Measurements from ENCODE around the gene RABGAP1L. TPM values are rescaled to one million over a fixed set of nuclear protein-coding genes. Genes with fewer than 3 reads are reported as not detected.
A peak's percentile ranks its signal among the peaks of the same experiment; 100 is the strongest.

Gene RABGAP1L
- total RNA-seq, 1 experiment from 2014 or later: 57.4 TPM

DNA sequence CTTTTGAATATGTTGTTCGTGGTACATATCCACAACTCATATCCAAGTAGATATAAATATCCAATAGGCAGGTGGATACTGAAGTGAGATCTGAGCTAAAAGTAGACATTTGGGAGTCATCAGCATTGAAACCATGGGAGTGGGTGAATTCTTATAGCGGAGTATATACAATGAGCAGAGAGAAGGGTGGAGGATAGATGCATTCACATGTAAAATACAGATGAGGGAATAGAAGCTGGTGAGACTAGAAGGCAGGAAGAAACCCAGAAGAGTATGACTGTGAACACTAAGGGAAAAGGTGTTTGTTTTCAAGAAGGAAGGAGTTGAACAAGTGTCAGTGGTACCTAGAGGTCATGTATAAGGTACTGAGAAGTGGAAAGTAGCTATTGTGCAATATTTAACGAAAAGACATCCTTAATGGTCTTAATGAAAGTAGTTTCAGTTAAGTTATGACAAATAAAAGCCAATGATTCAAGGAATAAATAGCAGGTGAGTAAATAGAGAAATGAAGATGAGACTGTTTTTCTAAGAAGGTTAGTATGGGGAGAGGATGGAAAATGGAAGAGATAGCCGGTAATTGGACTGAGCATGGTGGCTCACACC, 658.8 kb downstream of the RABGAP1L start:
- POLR2A ChIA-PET (ENCODE audit: unreplicated experiment): interaction anchor here (0.7 kb wide), 1 partner anchor 54 kb away, joined by 39 read pairs; no protein-coding TSS in a partner anchor
- Histone ChIP-seq H3K4me1 (replicated peaks; ENCODE audit: insufficient read depth) (peaks cover 12% of the 10 kb centered on the region), H3K4me2 (no peak overlapping the region), H3F3A (ENCODE audit: insufficient read depth, low read depth) (no peaks in the 10 kb centered on the region), H3K4me3 (no peak overlapping the region), H2AFZ (no peak overlapping the region), H3K79me2 (ENCODE audit: low read depth) (no peaks in the 10 kb centered on the region), H3K9me3 (ENCODE audit: insufficient read depth, low read depth) (0 out of 2 replicates have a peak, but pooled peaks cover 4% of the 10 kb centered on the region), H3K9me2 (ENCODE audit: insufficient read depth) (0 out of 2 replicates have a peak, but pooled peaks cover 7% of the 10 kb centered on the region), H3K27me3 (ENCODE audit: insufficient read depth, low read depth) (no peaks in the 10 kb centered on the region), H3K36me3 (ENCODE audit: low read depth) (no peaks in the 10 kb centered on the region), H3K27ac (no peak overlapping the region), H4K20me1 (ENCODE audit: insufficient read depth) (no peaks in the 10 kb centered on the region)
- no peak for DNase-seq
- no TSS peak for BruUV-seq (replicated peaks)
- TF ChIP-seq EZH2 (IDR thresholded peaks at IDR 0.05; ENCODE audit: low read depth): no peak
- TF ChIP-seq, protein P1, sequence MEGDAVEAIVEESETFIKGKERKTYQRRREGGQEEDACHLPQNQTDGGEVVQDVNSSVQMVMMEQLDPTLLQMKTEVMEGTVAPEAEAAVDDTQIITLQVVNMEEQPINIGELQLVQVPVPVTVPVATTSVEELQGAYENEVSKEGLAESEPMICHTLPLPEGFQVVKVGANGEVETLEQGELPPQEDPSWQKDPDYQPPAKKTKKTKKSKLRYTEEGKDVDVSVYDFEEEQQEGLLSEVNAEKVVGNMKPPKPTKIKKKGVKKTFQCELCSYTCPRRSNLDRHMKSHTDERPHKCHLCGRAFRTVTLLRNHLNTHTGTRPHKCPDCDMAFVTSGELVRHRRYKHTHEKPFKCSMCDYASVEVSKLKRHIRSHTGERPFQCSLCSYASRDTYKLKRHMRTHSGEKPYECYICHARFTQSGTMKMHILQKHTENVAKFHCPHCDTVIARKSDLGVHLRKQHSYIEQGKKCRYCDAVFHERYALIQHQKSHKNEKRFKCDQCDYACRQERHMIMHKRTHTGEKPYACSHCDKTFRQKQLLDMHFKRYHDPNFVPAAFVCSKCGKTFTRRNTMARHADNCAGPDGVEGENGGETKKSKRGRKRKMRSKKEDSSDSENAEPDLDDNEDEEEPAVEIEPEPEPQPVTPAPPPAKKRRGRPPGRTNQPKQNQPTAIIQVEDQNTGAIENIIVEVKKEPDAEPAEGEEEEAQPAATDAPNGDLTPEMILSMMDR (conservative IDR thresholded peaks at IDR 0.05): no peak
- intact Hi-C loops (cut with micrococcal nuclease; ENCODE audit: unreplicated experiment): no loop called here
- CTCF ChIA-PET: no interaction called here

DNA sequence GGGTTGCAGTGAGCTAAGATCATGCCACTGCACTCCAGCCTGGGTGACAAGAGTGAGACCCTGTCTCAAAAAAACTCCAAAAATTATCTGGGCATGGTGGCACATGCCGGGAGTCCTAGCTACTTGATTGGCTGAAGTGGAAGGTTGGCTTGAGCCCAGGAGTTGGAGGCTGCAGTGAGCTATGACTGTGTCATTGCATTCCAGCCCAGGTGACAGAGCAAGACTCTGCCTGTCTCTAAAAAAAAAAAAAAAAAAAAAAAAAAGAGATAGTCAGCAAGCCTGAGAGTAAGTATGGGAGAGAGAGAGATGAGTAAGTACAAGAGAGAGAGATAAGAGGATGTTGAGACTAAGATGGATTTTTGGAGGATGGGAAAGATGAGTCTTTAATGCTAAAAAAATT, 659.6 kb downstream of the RABGAP1L start:
- CTCF ChIA-PET: interaction anchor here (0.6 kb wide), 2 partner anchors 600 to 1411 kb away, joined by 3 to 11 read pairs; no protein-coding TSS in a partner anchor
- no peaks in the 10 kb centered on the region for H3K27me3 ChIP-seq (ENCODE audit: insufficient read depth, low read depth)

DNA sequence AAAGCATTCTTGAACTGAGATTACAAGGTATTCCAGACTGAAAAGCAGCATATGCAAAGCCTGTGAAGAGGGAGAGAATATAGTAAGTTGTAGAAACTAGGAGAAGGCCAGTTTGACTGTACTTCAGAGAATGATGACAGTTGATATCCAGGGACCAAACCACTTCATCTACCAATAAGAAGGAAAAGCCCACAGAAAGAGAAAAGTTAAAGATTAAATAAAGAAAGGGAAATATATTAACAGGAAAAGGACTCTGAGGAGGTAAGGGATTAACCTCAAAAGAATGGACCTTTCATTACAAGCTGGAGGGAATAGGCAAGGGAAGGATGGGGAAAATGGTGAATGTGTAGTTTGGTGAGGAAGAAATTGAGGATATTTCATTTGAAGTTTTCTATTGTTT, 660.3 kb downstream of the RABGAP1L start:
- no peak for TF ChIP-seq EZH2 (IDR thresholded peaks at IDR 0.05; ENCODE audit: low read depth)
- TF ChIP-seq, protein P1 (conservative IDR thresholded peaks at IDR 0.05): no peak
- Histone ChIP-seq H3K9me2 (ENCODE audit: insufficient read depth) (0 out of 2 replicates have a peak, but pooled peaks cover 7% of the 10 kb centered on the region), H3F3A (ENCODE audit: insufficient read depth, low read depth) (no peaks in the 10 kb centered on the region), H3K27ac (no peak overlapping the region), H3K4me2 (no peak overlapping the region), H3K27me3 (ENCODE audit: insufficient read depth, low read depth) (no peaks in the 10 kb centered on the region), H2AFZ (no peak overlapping the region), H3K79me2 (ENCODE audit: low read depth) (no peaks in the 10 kb centered on the region), H3K4me1 (replicated peaks; ENCODE audit: insufficient read depth) (peaks cover 11% of the 10 kb centered on the region), H3K4me3 (no peak overlapping the region), H3K36me3 (ENCODE audit: low read depth) (no peaks in the 10 kb centered on the region), H3K9me3 (ENCODE audit: insufficient read depth, low read depth) (0 out of 2 replicates have a peak, but pooled peaks cover under 1% of the 10 kb centered on the region), H4K20me1 (ENCODE audit: insufficient read depth) (no peaks in the 10 kb centered on the region)
- no peak for DNase-seq
- BruUV-seq (replicated peaks): no TSS peak
- ChIA-PET CTCF (no interaction called here), POLR2A (ENCODE audit: unreplicated experiment) (no interaction called here)
- intact Hi-C loops (cut with micrococcal nuclease; ENCODE audit: unreplicated experiment): no loop called here

More for the DNA sequence above, 659.6 kb downstream of the RABGAP1L start:
- DNase-seq: peak; percentile 39 to 43
- H3K4me1 ChIP-seq (replicated peaks; ENCODE audit: insufficient read depth): peaks cover 12% of the 10 kb centered on the region
- POLR2A ChIA-PET (ENCODE audit: unreplicated experiment): interaction anchor here (0.6 to 0.7 kb wide), 5 partner anchors 53 to 205 kb away, joined by 4 to 39 read pairs (median 14); no protein-coding TSS in a partner anchor
- no peak overlapping the region for H2AFZ ChIP-seq
- BruUV-seq (replicated peaks): no TSS peak
- H3F3A ChIP-seq (ENCODE audit: insufficient read depth, low read depth): no peaks in the 10 kb centered on the region
- H3K4me3 ChIP-seq: no peak overlapping the region
- 0 out of 2 replicates have a peak, but pooled peaks cover 4% of the 10 kb centered on the region for H3K9me3 ChIP-seq (ENCODE audit: insufficient read depth, low read depth)
- no peaks in the 10 kb centered on the region for H3K79me2 ChIP-seq (ENCODE audit: low read depth)
- H3K27ac ChIP-seq: no peak overlapping the region
- no peaks in the 10 kb centered on the region for H3K36me3 ChIP-seq (ENCODE audit: low read depth)
- intact Hi-C loops (cut with micrococcal nuclease; ENCODE audit: unreplicated experiment): no loop called here
- H4K20me1 ChIP-seq (ENCODE audit: insufficient read depth): no peaks in the 10 kb centered on the region
- TF ChIP-seq, protein P1 (conservative IDR thresholded peaks at IDR 0.05): no peak
- no peak for TF ChIP-seq EZH2 (IDR thresholded peaks at IDR 0.05; ENCODE audit: low read depth)
- no peak overlapping the region for H3K4me2 ChIP-seq
- 0 out of 2 replicates have a peak, but pooled peaks cover 7% of the 10 kb centered on the region for H3K9me2 ChIP-seq (ENCODE audit: insufficient read depth)
